ENCODE results near the gene GGT6.
"Not testable (repeated sequence)": the region's sequence is repeated elsewhere in the genome, so short reads cannot be mapped to it uniquely, and the experiment has no call there.

GGT6 gene

DNA sequence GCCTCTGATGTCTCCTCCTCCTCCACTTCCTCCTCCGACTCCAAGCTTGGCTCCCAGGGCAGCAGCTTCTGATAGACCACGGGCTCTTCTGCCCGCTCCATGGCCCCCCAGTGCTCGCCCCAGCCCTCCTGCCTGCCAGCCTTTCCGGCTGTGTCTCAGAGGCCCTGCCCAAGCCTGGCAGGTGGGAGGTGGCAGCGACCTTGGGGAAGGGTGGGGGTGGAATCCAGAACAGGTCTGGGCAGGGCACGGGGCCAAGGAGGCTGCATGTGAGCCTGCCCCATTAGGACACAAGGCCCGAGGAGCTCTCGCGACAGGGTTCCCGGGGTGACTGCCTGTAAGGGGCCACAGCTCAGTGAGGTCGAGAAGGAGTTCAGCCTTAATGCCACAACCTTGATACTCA lies at the start of gene GGT6:
TSS of gene GGT6 (minus strand) at position 157 of the 400 bp plus-strand sequence. CDS start at position 101, 56 bp downstream.
- DNase-seq, result no peak

DNA sequence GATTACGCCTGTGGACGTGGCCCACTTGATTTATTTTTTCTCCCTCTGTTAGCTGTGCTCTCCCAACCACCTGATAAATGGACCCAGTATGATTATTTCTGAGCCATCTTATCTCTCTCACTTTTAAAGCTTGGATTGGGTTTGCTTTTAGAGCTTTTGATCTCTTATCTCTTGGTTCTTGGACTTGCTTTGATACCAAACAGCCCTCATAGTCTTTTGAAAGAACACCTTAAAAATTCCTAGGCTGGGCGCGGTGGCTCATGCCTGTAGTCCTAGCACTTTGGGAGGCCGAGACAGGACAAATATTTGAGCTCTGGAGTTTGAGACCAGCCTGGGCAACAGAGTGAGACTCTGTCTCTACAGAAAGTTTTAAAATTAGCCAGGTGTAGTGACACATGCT lies 49.8 kb upstream of the GGT6 start:
- DNase-seq, result no peak

- no peak for DNase-seq
Measured at GRCh38 chr17:4609761-4610160, 49.4 kb upstream of the GGT6 start.

DNA sequence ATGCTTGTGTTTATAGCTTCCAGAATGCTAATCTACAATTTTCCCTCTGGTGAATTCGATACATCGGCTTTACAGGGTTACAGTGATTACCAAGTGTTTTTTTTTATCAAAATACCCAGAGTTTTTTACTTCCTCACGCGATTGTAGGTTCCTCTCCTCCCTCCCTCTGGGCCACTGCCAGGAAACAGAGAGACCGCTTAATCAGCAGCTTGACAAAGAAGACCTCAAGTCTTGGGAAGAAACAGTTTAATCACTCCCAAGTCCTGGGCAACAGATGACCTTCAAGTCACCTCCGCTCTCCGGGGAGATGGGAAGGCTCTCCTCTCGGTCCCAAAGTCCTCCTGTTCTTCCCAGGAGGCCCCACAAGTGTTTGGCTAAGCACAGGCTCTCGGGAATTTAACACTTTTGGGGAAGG lies 47.4 kb upstream of the GGT6 start:
- DNase-seq, result no peak

DNA sequence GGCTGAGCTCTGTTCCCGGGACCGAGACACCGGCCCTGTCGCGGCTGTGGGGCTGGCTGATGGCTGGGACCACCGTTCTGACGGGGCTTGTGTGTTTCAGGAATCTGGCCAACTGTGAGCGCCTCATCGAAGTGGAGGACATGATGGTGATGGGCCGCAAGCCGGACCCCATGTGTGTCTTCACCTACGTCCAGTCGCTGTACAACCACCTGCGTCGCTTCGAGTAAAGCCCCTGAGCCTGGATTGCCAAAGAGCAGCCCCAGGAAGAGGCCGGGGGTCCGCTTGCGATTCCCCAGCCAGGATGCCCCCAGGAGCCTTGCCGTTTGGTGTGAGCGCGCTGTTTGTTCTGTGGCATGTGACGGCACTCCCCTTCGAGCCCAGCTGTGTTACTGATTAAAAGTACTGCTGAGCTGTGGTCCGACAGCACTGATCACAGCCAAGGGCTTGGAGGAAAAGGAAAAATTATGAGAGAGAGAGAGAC lies 46.9 kb upstream of the GGT6 start:
- DNase-seq, result no peak

- no peak for DNase-seq
Measured at GRCh38 chr17:4605826-4606225, 45.4 kb upstream of the GGT6 start.

DNA sequence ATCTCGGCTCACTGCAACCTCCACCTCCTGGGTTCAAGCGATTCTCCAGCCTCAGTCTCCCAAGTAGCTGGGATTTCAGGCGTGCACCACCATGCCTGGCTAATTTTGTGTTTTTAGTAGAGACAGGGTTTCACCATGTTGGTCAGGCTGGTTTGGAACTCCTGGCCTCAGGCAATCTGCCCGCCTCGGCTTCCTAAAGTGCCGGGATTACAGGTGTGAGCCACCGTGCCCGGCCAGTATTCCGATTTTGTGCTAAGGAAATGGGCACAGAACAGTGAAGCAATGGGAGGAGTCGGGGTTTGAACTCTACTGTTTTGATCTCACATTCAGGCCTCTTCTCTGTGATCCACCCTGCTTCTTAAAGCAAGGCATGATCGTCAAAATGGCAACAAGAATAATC lies 44.4 kb upstream of the GGT6 start:
- not testable (repeated sequence) for DNase-seq

- peak; percentile 4 to 57 for DNase-seq
Measured at GRCh38 chr17:4604111-4604644, 43.8 kb upstream of the GGT6 start.

DNA sequence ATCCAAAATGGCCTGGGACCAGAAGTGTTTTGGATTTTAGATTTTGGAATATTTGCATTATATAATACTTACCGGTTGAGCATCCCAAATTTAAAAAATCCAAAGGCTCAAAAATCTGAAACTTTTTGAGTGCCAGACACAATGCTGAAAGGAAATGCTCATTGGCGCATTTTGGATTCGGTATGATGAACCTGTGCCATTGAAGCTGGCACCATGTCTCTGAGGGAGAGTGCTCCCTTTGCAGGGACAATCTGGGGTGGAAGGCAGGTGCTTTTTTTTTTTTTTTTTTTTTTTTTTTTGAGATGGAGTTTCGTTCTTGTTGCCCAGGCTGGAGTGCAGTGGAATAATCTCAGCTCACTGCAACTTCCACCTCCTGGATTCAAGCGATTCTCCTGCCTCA lies 41.7 kb upstream of the GGT6 start:
- DNase-seq, result no peak

DNA sequence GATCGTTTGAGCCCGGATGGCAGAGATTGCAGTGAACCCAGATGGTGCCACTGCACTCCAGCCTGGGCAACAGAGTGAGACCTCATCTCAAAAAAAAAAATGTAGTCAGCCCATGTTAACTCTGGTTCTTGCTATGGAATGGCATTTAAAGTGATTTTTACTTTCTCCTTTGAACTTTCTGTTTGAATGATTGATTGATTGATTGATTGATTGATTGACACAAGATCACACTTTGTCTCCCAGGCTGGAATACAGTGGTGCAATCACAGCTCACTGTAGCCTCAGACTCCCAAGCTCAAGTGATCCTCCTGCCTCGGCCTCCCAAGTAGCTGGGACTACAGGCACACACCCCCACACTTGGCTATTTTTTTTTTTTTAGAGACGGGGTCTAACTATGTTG lies 40.9 kb upstream of the GGT6 start:
- no peak for DNase-seq

DNA sequence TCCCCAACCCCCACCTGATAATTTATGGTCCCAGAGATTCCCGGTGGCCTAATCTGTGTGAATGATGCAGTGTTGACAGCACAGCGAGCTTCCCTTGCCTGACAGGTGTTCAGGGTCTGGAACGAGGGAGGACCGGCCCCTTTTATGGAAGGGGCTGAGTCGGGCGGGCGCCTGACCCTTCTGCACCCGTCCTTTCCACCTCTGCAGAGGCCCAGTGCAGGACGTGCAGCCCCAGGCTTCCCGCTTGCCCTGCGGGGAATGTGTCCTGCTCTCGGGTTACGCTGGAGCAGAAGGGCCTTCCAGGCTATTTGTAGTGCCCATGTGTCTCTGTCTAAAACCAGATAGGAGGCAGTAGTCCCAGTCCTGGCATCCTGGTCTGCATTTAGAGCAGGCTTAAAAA lies 40.2 kb upstream of the GGT6 start:
- no peak for DNase-seq

- DNase-seq, result peak in 1 of 2 experiments; percentile 25
Measured at GRCh38 chr17:4599505-4600281, 39.3 kb upstream of the GGT6 start.

DNA sequence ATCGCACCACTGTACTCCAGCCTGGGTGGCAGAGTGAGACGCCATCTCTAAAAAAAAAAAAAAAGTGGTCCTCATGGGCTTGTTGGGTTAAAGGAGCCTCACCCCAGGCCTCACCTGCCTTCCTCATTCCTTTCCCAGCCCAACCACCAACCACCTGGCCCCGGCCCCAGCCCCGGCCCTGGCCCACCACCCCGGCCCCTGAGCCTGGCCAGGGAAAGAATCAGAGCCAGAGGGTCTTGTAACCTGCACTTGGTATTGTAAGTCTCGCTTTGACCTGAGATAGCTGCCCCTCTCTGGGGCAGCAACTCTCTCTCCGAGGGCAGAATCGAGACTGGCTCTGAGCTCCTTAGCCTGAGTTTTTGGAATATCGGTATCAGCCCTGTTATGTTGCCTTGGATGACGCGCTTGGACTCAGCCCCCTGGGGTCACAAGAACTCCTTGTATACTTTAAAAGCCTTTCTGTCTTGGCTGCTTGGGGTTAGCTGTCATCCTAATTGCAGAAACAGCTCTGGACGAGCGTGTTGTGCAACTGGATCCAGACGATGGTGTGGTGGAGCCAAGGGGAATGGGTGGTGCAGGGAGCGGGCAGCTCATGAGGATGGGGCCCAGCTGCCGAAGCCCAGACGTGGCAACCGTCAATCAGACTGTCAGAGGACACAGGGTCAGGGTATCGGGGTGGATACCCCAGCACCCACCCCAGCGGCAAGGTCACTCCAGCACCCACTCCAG lies 38.6 kb upstream of the GGT6 start:
- DNase-seq, result no peak

GRCh38 chr17:4597975-4598374 lies 37.6 kb upstream of the GGT6 start:
- DNase-seq, result no peak

DNA sequence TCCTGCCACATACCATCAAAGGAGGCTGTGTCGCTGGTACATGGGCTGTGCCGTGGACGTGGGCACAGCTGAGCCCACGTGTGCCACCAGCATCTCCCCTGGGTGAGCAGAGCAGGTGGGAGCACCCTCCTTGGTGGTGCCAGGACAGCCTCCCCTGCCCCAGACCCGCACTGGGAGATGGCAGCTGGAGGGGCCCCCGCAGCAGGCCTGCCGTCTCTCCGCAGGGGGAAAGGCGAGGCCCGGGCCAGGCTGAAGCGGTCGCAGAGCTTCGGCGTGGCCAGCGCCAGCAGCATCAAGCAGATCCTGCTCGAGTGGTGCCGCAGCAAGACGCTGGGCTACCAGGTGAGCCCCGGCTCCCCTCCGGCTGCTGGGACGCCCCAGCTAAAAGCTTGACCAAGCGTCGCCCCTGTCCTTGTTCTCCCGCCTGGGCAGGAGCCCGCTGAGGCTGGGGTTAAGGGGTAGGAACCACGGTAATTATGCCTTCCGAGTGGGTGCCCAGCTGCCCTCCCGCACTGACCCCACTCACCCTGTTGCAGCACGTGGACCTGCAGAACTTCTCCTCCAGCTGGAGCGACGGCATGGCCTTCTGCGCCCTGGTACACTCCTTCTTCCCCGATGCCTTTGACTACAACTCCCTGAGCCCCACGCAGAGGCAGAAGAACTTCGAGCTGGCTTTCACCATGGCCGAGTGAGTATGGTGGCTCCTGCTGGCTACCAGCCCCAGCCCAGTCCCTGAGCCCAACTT lies 36.4 kb upstream of the GGT6 start:
- DNase-seq, result no peak

- not testable (repeated sequence) for DNase-seq
Measured at GRCh38 chr17:4595685-4596342, 35.4 kb upstream of the GGT6 start.

DNA sequence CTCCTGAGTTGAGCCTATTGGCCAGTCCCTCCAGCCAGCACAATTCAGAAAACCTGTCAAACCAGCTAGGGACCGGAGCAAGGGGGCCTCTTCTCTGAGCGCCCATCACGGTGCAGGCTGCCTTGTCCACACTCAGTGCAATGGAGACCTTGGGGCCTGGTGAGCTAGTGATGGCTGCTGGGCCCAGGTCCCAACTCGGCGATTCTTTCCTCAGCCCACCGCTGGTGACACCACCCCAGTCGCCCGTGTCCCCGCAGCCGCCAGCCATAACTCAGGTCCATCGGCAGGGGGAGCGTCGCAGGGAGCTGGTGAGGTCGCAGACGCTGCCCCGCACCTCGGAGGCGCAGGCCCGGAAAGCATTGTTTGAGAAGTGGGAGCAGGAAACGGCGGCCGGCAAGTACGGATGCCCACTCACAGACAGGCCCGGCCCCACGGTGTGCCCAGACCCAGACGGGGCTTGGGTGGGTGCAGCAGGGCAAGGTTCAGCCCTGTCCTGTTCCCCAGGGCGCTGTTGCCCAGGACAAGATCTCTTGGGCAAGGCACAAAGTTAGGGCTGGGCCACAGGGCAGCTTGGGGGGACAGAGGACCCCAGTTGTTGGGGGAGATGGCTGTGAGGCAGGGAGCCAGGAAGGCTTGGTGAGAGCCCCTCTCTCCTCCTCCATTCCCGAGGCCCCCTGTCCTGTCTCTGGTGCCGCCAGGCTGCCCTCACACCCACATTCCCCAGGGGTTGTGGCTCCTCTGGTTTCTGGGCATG lies 34.7 kb upstream of the GGT6 start:
- no peak for DNase-seq

GRCh38 chr17:4594406-4594805 lies 34.0 kb upstream of the GGT6 start:
- no peak for DNase-seq

- DNase-seq, result no peak
Measured at GRCh38 chr17:4593021-4593421, 32.6 kb upstream of the GGT6 start.

DNA sequence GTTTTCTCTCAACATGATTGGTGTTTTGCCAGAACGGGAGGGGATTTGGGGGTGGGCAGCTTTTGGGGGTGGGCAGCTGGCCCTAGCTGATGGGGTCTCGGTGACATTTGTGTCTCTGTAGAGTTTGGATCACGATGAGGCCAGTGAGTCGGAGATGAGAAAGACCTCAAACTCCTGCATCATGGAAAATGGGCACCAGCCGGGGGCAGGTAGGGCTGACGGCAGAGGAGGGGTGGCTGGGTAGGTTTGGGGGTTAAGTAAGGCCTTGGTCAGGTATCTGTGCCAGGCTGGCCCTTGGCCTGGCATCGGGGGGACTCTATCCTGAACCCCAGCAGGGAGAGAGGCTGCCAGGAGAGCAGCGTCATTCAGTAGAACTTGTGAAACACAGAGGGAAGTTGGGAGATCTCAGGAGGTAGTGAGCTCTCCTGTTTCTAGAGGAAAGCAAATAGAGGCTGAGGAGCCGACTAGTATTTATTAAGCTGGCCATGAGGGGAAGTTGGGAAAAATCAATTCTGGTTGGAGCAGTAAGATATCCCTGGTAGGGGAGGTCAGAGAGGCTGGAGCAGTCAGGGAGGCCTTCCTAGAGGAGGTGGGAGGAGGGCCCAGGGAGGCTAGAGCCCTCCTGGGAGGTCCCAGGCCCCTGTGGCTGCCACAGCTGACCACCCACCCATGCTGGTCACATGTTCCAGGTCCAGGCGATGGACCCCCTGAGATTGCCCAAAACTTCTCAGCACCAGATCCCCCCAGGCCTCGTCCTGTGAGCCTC lies 32.0 kb upstream of the GGT6 start:
- DNase-seq, result no peak

DNA sequence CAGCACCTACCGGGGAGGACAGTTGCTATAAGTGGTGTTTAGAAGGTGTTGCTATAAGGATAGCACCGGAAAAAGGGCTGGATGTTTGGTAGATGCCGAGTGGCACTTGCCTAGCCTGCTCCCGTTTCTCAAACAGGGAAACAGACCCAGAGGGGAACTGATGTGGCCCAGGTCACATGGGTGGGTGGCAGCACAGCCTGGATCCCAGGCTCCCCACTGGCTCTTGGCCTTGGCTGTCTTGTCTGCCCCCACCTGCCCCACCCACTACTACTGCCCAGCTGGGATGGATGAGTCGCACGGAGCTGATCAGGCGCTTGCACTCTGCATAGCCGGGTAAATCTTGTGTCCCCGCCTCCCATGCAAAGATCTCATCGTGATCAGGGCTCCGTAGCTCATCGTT lies 31.2 kb upstream of the GGT6 start:
- DNase-seq, result no peak

Data from NCI-H187 (cell line).